ENCODE measurements around the gene MTHFD1L.

DNA sequence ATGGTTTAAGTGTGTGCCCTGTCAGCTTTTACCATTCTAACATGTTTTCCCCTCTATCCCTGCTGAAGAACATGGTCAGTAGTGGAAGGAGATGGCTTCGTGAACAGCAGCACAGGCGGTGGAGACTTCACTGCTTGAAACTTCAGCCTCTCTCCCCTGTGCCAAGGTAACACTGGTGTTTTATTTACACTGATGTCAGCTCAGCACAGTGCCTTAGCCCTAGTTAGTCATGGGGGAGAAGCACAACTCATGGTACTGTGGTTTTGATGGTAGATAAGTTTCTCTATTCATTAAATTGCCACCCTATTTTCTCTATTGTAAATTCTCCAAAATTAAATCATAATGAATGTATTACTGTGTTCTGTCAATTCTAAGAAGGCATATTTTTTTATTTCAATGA, 56.6 kb downstream of the MTHFD1L start:
- TF ChIP-seq, protein P1, sequence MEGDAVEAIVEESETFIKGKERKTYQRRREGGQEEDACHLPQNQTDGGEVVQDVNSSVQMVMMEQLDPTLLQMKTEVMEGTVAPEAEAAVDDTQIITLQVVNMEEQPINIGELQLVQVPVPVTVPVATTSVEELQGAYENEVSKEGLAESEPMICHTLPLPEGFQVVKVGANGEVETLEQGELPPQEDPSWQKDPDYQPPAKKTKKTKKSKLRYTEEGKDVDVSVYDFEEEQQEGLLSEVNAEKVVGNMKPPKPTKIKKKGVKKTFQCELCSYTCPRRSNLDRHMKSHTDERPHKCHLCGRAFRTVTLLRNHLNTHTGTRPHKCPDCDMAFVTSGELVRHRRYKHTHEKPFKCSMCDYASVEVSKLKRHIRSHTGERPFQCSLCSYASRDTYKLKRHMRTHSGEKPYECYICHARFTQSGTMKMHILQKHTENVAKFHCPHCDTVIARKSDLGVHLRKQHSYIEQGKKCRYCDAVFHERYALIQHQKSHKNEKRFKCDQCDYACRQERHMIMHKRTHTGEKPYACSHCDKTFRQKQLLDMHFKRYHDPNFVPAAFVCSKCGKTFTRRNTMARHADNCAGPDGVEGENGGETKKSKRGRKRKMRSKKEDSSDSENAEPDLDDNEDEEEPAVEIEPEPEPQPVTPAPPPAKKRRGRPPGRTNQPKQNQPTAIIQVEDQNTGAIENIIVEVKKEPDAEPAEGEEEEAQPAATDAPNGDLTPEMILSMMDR (IDR thresholded peaks at IDR 0.05; ENCODE audit: insufficient read depth, low read length, poor library complexity, severe bottlenecking) = no peak
- TF ChIP-seq EZH2phosphoT487 (conservative IDR thresholded peaks at IDR 0.05; ENCODE audit: low read length) = no peak

Data from SU-DHL-6 (cell line).